Spleen (tissue), 11 donors: ENCODE data around the gene CUX1. TPM values are rescaled to one million over a fixed set of nuclear protein-coding genes. Genes with fewer than 3 reads are reported as not detected.

ENCODE experiments used
- DNase-seq: peaks from one replicate; pipeline ENCODE4 v3.0.0-alpha.2; 2020
- H3K27ac ChIP-seq, 8 donors: fragments of 200-600 bp; sonication (generic) in 7 of 8; 1 replicate in 4 of 8; 2 replicates in 4 of 8; pipeline versions ENCODE4 v1.5.0 to v1.8.0; 2016 to 2021; ENCODE audit warnings: inconsistent platforms in 4 of 8, mild to moderate bottlenecking in 4 of 8, moderate library complexity in 1 of 8
- H3K27me3 ChIP-seq, 7 donors: fragments of 200-600 bp; sonication (generic) in 6 of 7; replicated peaks in 1 of 7; 1 replicate in 4 of 7; 2 replicates in 3 of 7; pipeline versions ENCODE4 v1.5.0 to v1.8.0; 2016 to 2021; ENCODE audit warnings: inconsistent platforms in 3 of 7, mild to moderate bottlenecking in 1 of 7
- H3K36me3 ChIP-seq, 6 donors: fragments of 200-600 bp; sonication (generic) in 5 of 6; 1 replicate in 4 of 6; 2 replicates in 2 of 6; pipeline versions ENCODE4 v1.5.0 to v1.8.0; 2016 to 2021; ENCODE audit warnings: inconsistent platforms in 2 of 6
- H3K4me1 ChIP-seq, 6 donors: fragments of 200-600 bp; sonication (generic) in 5 of 6; 1 replicate in 3 of 6; 2 replicates in 3 of 6; pipeline versions ENCODE4 v1.5.0 to v1.8.0; 2016 to 2021; ENCODE audit warnings: inconsistent platforms in 3 of 6
- H3K4me3 ChIP-seq, 8 donors: fragments of 200-600 bp; sonication (generic) in 7 of 8; 1 replicate in 4 of 8; 2 replicates in 4 of 8; pipeline versions ENCODE4 v1.5.0 to v1.8.0; 2016 to 2021; ENCODE audit warnings: inconsistent platforms in 4 of 8, mild to moderate bottlenecking in 4 of 8, moderate library complexity in 2 of 8
- H3K9me3 ChIP-seq, 8 donors: fragments of 200-600 bp; sonication (generic) in 7 of 8; 1 replicate in 4 of 8; 2 replicates in 4 of 8; pipeline versions ENCODE4 v1.5.0 to v1.8.0; 2016 to 2021; ENCODE audit warnings: inconsistent platforms in 4 of 8
- POLR2A ChIP-seq, 3 donors: fragments of 450-650 bp; IDR thresholded peaks; one replicate each; pipeline ENCODE4 v1.5.1; 2017; ENCODE audit warnings: antibody characterized with exemption in 3 of 3, mild to moderate bottlenecking in 1 of 3
- POLR2AphosphoS5 ChIP-seq, 3 donors: sonication (generic); formaldehyde crosslinking; IDR thresholded peaks; one replicate each; pipeline ENCODE4 v1.5.1; 2017; ENCODE audit warnings: antibody characterized with exemption in 3 of 3
- WGBS, 5 donors: extraction: QIAGEN DNeasy Blood & Tissue Kit in 3 of 5; methylation state at CpG; one replicate each; pipeline versions ENCODE4 v1.1.5 to v1.1.7; 2013 to 2018; 5-methylcytosine and 5-hydroxymethylcytosine counted together
- intact Hi-C: fragments of 100-400 bp; cut with DNase I; formaldehyde crosslinking; loops from one replicate; pipeline ENCODE4 v1.15.0; 2023; ENCODE audit warnings: low total_unique reads
- polyA plus RNA-seq, 3 donors: library from polyadenylated mRNA; stranded (reverse); fragments of 200-250 nt; gene quantifications; one replicate each; pipeline ENCODE4 v1.2.1, GENCODE V29; 2013
- total RNA-seq, 7 donors: library from RNA; depleted of rRNA in 3 of 7; stranded (reverse); fragments of >200 nt in 3 of 7; fragmentation: NEBNext Ultra II Directional in 4 of 7; extraction: Animal tissue kit (Norgen Biotek cat#: 25700) in 4 of 7; gene quantifications; one replicate each; pipeline versions ENCODE4 v1.1.0 to v1.2.1, GENCODE V29; 2016 to 2021
- TF ChIP-seq, protein P1 (sequence below), 11 experiments: fragments of 200-600 bp in 7 of 11; fragments of 450-650 bp in 4 of 11; sonication (generic) in 4 of 11; IDR thresholded peaks in 8 of 11; conservative IDR thresholded peaks in 3 of 11; 1 replicate in 7 of 11; 2 replicates in 4 of 11; pipeline versions ENCODE4 v1.4.0 to v1.8.0; 2016 to 2021; ENCODE audit warnings: antibody characterized with exemption in 11 of 11, inconsistent platforms in 4 of 11, mild to moderate bottlenecking in 1 of 11
- donor health status: healthy with polysubstance abuse.
- donor health status: DM: no; HTN: no; CAD: no; lungs with moderate emphysema.
- donor health status: DM: no; HTN: no; CAD: no.
- donor health status: Bipolar disorder and iron deficiency.
- donor health status: healthy.
- donor health status: DM: no; HTN: no; CAD: no.
- donor health status: DM: yes; HTN: yes; CAD: no.

Gene CUX1
- total and polyA plus RNA-seq, 10 donors: 9.1 to 95.8 (median 61.9) TPM

DNA sequence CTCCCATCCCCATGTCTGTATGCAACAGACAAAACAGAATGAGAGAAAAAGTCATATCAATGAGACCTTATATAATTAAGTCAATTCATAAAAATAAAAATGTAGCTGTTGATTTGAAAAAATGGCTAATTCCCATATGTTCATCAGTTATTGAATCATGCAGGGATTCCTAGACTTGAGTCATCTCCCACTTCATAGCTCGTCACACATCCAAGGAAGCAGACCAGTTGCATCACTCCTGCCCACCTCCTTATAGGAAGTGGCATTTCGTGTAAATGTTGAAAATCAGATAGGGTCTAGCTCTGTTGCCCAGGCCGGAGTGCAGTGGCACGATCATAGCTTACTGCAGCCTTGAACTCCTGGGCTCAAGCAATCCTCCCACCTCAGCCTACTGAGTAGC, 413.2 kb downstream of the CUX1 start:
- no peak for DNase-seq
- H3K9me3 ChIP-seq: no peaks in the 10 kb centered on the region
- no peaks in the 10 kb centered on the region for H3K27me3 ChIP-seq
- 70 to 93% (median 85%) methylated on average over 4 of the region's 4 CpGs for WGBS, 5 donors
- no peak for TF ChIP-seq POLR2AphosphoS5 (IDR thresholded peaks at IDR 0.05)
- TF ChIP-seq, protein P1, sequence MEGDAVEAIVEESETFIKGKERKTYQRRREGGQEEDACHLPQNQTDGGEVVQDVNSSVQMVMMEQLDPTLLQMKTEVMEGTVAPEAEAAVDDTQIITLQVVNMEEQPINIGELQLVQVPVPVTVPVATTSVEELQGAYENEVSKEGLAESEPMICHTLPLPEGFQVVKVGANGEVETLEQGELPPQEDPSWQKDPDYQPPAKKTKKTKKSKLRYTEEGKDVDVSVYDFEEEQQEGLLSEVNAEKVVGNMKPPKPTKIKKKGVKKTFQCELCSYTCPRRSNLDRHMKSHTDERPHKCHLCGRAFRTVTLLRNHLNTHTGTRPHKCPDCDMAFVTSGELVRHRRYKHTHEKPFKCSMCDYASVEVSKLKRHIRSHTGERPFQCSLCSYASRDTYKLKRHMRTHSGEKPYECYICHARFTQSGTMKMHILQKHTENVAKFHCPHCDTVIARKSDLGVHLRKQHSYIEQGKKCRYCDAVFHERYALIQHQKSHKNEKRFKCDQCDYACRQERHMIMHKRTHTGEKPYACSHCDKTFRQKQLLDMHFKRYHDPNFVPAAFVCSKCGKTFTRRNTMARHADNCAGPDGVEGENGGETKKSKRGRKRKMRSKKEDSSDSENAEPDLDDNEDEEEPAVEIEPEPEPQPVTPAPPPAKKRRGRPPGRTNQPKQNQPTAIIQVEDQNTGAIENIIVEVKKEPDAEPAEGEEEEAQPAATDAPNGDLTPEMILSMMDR (IDR thresholded peaks at IDR 0.05 in 8 of 11, conservative IDR thresholded peaks at IDR 0.05 in 3 of 11): no peak
- no peak for TF ChIP-seq POLR2A (IDR thresholded peaks at IDR 0.05)
- peaks cover 0 to 97% (median 49%) of the 10 kb centered on the region in 6 donors for H3K36me3 ChIP-seq
- no peaks in the 10 kb centered on the region for H3K4me1 ChIP-seq
- no peak overlapping the region for H3K27ac ChIP-seq
- intact Hi-C loops: no loop called here
- no peak overlapping the region for H3K4me3 ChIP-seq

DNA sequence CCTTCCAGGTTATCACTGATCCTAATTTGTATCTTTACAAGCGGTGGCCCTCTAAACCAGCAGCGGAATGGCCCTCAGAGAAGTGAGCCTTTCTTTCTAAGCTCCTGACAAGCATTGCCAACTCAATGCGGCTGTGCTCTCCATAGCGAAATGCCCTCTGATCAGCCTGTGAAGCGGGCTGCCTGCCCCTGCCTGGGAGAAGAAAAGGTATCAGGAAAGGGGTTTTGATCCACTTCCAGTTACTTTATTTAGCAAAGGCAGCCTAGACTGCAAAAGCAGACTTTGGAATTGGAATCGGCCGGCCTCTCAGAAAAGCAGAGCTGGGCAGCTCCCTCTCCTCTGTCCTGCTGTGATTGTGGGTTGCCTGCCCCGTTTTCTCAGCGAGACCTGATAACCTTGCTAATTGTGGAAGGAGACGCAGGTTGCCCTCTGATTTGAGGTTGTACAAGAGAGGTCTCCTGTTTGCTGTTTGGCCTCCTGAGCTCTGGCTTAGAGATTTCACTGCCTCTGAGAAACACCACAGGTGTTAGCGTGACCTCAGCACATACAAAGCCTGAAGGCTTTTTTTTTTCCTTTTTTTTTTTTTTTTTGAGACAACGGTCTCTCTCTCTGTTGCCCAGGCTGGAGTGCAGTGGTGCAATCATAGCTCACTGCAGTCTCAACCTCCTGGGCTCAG, 415.3 kb downstream of the CUX1 start:
- WGBS, 5 donors: 92 to 97% (median 93%) methylated on average over 12 of the region's 12 CpGs
- no peaks in the 10 kb centered on the region for H3K27me3 ChIP-seq
- H3K27ac ChIP-seq: no peak overlapping the region
- intact Hi-C loops: no loop called here
- peaks cover 0 to 100% (median 51%) of the 10 kb centered on the region in 6 donors for H3K36me3 ChIP-seq
- no peak for DNase-seq
- H3K4me3 ChIP-seq: no peak overlapping the region
- TF ChIP-seq POLR2A (IDR thresholded peaks at IDR 0.05): no peak
- TF ChIP-seq, protein P1 (IDR thresholded peaks at IDR 0.05 in 8 of 11, conservative IDR thresholded peaks at IDR 0.05 in 3 of 11): no peak
- TF ChIP-seq POLR2AphosphoS5 (IDR thresholded peaks at IDR 0.05): no peak
- peaks cover 0 to 5% (median 0%) of the 10 kb centered on the region in 6 donors for H3K4me1 ChIP-seq
- no peaks in the 10 kb centered on the region for H3K9me3 ChIP-seq

DNA sequence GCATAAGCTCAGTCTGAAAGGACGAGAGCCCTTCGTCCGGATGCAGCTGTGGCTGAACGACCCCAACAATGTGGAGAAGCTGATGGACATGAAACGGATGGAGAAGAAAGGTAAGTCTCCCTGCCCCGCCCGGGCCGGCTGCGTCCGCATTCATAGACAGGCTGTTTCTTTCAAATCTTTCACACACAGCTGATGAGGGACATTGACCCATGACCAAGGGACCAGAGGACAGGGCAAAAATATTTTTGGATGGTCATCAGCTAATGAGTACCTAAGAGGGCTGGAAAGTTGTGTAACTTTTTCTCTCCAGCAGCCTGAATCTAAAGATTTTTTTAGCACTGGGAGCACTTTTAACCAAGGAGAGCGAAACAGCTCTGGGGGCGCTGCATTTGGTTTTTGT, 416.7 kb downstream of the CUX1 start:
- TF ChIP-seq, protein P1 (IDR thresholded peaks at IDR 0.05 in 8 of 11, conservative IDR thresholded peaks at IDR 0.05 in 3 of 11): no peak
- TF ChIP-seq POLR2AphosphoS5 (IDR thresholded peaks at IDR 0.05) (no peak), POLR2A (IDR thresholded peaks at IDR 0.05) (no peak)

DNA sequence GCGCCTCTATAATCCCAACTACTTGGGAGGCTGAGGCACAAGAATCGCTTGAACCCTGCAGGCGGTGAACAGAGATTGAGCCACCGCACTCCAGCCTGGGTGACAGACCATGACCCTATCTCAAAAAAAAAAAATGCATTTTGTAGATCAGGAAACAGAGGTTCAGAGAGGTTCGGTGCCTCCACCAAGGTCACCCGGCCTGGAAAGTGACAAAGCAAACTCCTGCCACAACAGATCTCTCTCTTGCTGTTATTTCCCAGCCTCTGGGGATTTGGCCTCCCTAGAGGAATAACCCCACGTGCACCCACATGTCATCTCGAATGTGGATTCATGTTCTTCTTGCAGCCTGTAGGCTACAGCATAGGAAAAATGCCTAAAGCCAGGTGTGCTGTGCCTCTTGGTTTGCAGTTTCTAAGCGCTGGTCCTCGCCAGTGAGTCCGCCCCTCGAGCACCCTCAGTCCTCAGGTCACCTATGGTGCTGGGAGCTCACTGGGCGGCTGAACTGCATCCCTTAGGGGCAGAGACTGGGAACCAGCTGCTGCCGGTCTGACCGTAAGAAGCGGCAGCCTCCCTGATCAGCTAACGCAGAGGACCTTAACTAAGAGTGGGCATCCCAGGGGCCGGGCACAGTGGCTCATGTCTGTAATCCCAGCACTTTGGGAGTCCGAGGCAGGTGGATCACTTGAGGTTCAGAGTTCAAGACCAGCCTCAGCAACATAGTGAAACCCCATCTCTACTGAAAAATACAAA, 417.6 kb downstream of the CUX1 start:
- H3K4me1 ChIP-seq: peaks cover 0 to 5% (median 0%) of the 10 kb centered on the region in 6 donors
- H3K27ac ChIP-seq: no peak overlapping the region
- peaks cover 0 to 100% (median 43%) of the 10 kb centered on the region in 6 donors for H3K36me3 ChIP-seq
- no peaks in the 10 kb centered on the region for H3K9me3 ChIP-seq
- TF ChIP-seq POLR2A (IDR thresholded peaks at IDR 0.05): no peak
- TF ChIP-seq, protein P1 (IDR thresholded peaks at IDR 0.05 in 8 of 11, conservative IDR thresholded peaks at IDR 0.05 in 3 of 11): no peak
- no peak for TF ChIP-seq POLR2AphosphoS5 (IDR thresholded peaks at IDR 0.05)
- no peak for DNase-seq
- no peaks in the 10 kb centered on the region for H3K27me3 ChIP-seq
- intact Hi-C loops: no loop called here
- 79 to 89% (median 88%) methylated on average over 13 to 19 of the region's 19 CpGs for whole genome bisulfite sequencing, 5 donors
- H3K4me3 ChIP-seq: no peak overlapping the region

More for the DNA sequence above, 416.7 kb downstream of the CUX1 start:
- H3K27ac ChIP-seq: no peak overlapping the region
- H3K4me1 ChIP-seq: peaks cover 0 to 5% (median 0%) of the 10 kb centered on the region in 6 donors
- no peaks in the 10 kb centered on the region for H3K27me3 ChIP-seq
- DNase-seq: no peak
- no peak overlapping the region for H3K4me3 ChIP-seq
- H3K36me3 ChIP-seq: peaks cover 0 to 100% (median 43%) of the 10 kb centered on the region in 6 donors
- no peaks in the 10 kb centered on the region for H3K9me3 ChIP-seq
- intact Hi-C loops: no loop called here
- 85 to 97% (median 94%) methylated on average over 12 of the region's 12 CpGs for WGBS, 5 donors
